HL-60/S4 (cell line): ENCODE measurements around the gene CTNNB1.

Source experiments
- in situ Hi-C: fragments of 300-500 bp; cut with MboI; formaldehyde crosslinking; loops from 2 replicates; pipeline ENCODE4 v1.14.3; 2022; ENCODE audit warnings: low sequenced_read_pairs

The CTNNB1 gene

DNA sequence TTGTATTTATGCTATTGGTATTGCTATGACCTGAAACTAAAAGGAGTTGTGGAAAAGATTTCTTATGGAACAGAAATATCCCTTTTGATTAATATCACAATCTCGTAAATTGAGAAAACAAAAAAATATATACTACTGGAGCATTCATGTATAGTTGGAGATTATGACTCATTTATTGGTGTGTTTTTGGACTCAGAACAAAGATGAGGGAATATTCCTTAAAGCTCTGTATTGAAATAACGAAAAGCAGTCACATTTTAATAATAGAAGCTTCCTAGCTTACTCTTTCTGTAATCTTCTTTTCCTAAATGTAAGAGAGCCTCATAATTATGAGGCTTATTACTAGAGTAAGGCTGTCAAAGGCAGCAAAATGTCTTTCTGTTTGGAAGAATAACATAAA is 14.3 kb downstream of the CTNNB1 start:
- in situ Hi-C loops: no loop called here

DNA sequence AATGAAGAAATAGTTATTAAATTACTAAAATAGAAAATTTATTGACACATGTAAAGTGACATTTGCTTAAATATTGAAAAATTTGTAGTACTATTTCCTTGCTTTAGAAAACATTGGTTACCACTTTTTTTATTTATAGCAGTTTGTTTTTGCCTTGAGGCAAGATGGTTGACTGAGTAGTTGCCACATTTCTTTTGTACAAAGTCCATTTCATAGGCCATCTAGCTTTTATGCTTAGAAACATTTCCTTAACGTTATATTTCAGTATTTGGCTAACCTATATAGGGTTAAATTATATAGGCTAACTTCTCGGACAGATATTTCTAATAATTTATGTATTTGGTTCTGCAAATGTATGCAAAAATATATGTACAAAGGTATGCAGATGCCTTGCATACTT is 17.1 kb downstream of the CTNNB1 start:
- in situ Hi-C loops: no loop called here

DNA sequence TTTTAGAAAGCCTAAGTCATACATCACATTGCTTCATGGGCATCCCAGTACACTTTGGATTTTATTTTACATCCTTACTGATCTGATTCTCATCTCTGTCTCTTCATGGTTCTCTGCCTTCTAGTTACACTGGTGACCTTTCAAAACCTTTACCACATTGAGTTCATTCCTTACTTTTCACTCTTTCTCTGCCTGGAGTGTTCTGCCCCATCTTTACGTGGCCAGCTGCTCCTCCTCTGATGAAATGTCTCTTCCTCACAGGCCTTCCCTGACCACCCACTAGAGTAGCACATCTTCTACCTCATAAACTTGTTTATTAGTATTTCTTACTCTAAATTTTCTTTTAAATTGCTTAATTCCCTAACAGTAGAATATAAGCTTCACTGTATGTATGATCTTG is 17.7 kb downstream of the CTNNB1 start:
- in situ Hi-C loops: no loop called here

DNA sequence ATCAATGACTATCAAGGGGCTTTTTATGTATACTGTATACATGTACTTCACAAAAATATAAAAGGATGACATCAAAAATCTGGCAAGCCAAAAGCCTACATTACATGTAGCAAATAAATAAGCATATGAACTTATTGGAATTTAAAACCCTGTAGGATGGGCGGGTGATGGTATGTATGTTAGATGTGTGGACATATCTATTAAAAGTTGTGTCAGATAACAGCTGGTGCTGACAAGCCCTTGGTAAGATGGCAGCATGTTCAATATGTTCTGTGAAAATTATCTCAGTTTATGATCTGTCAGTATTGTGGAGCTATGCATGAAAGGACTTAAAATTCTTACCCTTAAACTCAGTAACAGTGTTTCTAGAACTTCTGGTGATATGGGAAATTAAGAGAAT is 20.1 kb downstream of the CTNNB1 start:
- in situ Hi-C loops: no loop called here

DNA sequence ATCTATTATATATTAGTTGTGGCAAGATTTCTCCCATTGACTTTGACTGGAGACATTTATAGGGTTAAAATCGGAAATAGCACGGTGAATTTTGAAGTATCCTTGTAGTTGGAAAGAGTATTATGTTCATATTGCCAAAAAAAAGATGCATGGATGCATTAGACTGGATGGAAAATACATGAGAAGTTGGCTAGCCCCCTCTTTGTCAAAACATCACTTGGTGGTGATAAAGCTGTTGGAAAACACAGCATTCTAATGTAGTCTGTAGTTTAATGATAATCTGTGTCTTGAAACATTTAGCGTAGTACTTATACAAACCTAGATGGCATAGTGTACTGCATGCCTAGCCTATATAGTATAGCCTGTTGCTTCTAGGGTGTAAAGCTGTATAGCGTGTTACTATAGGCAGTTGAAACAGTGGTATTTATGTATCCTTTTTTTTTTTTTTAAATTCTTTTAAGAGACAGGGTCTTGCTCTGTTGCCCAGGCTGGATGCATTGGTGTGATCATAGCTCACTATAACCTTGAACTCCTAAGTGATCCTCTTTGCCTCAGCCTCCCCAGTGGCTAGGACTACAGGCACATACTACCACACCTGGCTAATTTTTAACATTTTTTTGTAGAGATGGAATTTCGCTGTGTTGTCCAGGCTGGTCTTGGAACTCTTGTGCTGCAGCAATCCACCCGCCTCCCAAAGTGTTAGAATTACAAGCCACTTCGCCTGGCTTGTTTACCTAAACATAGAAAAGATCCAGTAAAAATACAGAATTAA is 21.8 kb downstream of the CTNNB1 start:
- in situ Hi-C loops: no loop called here

DNA sequence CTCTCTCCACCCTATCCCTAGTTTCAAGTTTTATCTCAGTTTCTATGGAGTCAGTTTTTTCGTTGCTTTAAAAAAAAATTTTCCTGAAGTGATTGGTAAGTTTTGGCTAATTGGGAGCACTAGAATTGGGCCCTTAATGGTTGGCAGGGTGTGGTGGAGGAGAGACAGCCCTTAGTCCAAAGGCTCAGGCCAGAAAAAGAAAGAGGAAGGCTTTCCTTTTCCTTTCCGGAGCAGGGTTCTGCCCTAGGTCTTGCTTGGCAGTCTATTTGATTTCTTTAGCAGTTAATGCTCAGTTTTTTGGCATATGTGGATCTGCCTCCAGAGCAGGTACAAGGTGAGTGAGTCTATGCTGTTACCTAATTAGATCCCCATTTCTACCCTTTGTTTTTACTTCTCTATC is 22.7 kb downstream of the CTNNB1 start:
- in situ Hi-C loops: no loop called here

DNA sequence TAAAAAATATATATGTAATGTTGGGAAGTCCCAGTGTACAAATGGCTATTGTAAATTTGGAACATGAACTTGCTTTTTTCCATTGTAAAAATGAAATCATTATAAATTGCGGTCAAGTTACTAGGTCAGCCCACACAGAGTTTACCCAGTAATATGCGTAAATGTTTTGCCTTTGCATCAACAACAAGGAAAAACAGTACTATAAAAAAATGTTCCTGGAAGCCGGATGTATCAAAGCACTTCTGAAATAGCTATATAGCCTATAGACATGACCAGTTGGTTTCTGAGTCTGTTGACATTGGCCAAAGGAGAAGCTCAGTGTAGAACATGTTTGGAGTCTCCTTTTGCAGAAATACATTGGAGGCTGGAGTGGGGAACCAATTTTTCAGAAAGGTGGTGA is 23.2 kb downstream of the CTNNB1 start:
- in situ Hi-C loops: no loop called here

DNA sequence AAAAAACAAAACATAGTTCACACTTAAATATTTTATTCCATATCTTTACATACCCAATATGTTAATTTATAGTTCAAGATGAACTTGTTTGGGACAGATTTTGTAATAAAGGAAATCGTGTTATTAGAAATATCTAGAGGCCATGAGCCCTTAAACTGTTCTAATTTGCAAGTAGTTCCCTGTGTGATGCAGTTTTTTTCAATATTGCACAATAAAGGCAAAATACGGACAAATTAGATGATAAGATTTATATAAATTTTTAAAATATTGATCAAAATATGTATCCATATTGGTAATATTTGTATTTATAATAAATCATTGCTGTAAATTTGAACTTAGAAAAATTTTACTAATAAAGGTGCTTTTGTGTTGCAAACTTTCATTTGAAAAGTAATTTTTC is 23.8 kb downstream of the CTNNB1 start:
- in situ Hi-C loops: no loop called here

DNA sequence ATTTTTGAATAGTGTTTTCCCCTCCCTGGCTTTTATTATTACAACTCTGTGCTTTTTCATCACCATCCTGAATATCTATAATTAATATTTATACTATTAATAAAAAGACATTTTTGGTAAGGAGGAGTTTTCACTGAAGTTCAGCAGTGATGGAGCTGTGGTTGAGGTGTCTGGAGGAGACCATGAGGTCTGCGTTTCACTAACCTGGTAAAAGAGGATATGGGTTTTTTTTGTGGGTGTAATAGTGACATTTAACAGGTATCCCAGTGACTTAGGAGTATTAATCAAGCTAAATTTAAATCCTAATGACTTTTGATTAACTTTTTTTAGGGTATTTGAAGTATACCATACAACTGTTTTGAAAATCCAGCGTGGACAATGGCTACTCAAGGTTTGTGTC is 24.4 kb downstream of the CTNNB1 start:
- in situ Hi-C loops: no loop called here

DNA sequence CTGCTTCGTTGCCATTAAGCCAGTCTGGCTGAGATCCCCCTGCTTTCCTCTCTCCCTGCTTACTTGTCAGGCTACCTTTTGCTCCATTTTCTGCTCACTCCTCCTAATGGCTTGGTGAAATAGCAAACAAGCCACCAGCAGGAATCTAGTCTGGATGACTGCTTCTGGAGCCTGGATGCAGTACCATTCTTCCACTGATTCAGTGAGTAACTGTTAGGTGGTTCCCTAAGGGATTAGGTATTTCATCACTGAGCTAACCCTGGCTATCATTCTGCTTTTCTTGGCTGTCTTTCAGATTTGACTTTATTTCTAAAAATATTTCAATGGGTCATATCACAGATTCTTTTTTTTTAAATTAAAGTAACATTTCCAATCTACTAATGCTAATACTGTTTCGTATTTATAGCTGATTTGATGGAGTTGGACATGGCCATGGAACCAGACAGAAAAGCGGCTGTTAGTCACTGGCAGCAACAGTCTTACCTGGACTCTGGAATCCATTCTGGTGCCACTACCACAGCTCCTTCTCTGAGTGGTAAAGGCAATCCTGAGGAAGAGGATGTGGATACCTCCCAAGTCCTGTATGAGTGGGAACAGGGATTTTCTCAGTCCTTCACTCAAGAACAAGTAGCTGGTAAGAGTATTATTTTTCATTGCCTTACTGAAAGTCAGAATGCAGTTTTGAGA is 25.0 kb downstream of the CTNNB1 start:
- in situ Hi-C loops: no loop called here

DNA sequence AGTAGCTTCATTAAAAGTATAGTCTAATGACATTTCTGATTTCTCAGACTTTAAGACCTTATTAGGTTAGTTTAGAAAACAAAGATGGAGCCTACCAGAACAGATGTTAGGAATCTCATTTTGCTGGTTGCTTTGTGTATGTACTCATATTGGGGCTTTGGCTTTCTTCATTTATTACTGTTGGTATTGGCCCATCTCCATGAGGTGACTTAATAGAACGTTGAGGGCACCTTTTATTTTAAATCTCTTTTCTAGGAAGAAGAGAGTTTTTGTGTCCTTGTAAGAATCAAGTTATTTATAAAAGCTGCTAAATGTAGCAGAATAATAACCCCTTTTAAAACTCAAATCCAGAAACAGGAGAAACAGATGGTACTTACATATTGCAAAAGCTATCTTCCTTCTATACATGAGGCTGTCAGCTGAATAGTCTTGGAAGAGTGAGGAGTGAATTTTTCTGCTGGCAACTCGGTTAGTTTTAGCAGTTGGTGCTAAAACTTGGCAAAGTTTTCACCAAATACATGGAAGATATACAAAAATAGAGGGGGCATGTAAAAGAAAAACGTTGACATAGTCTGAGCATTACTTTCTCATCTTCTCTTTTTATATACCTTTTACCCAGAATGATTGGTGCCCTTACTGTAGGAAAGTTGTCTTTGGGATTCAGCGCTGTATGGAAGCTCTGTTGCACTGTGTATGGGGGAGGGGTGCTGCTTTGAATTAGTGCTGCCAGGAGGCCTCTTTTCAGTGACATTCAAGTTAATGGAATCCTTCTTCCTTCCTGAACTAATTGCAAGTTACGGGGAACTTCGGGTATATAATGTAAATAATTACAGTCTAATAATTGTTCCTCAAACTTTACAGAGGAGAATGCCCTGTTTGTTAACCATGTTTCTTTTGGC is 35.8 kb downstream of the CTNNB1 start:
- in situ Hi-C loops: no loop called here

DNA sequence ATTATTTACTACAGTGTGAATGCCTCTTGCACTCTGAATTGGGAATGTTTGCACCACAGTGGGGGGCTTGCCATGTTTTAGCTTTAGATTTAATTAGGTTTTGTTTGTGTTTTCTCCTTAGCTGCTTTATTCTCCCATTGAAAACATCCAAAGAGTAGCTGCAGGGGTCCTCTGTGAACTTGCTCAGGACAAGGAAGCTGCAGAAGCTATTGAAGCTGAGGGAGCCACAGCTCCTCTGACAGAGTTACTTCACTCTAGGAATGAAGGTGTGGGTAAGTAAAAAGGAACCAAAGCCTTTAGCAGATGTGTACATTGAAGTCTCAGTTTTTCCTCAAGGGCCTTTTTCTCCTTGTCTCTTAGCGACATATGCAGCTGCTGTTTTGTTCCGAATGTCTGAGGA is 36.9 kb downstream of the CTNNB1 start:
- in situ Hi-C loops: no loop called here

DNA sequence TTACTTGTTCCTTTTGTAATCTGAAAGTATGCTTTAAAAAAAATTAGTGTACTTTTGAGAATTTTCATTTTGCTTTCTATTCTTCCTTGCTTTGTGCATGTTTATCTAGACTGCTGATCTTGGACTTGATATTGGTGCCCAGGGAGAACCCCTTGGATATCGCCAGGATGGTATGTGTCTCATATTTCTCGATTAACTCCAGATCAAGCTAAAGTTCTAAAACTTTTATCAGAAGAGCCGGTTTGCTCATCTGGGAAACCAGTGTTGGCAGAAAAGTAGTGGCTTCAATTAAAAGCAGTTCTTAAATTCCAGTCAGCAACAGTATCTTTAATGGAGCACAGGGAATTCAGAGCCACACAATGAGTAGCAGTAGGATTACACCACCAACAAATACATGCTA is 38.6 kb downstream of the CTNNB1 start:
- in situ Hi-C loops: no loop called here

DNA sequence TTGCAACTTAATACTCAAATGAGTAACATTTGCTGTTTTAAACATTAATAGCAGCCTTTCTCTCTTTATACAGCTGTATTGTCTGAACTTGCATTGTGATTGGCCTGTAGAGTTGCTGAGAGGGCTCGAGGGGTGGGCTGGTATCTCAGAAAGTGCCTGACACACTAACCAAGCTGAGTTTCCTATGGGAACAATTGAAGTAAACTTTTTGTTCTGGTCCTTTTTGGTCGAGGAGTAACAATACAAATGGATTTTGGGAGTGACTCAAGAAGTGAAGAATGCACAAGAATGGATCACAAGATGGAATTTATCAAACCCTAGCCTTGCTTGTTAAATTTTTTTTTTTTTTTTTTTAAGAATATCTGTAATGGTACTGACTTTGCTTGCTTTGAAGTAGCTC is 40.3 kb downstream of the CTNNB1 start:
- in situ Hi-C loops: no loop called here

DNA sequence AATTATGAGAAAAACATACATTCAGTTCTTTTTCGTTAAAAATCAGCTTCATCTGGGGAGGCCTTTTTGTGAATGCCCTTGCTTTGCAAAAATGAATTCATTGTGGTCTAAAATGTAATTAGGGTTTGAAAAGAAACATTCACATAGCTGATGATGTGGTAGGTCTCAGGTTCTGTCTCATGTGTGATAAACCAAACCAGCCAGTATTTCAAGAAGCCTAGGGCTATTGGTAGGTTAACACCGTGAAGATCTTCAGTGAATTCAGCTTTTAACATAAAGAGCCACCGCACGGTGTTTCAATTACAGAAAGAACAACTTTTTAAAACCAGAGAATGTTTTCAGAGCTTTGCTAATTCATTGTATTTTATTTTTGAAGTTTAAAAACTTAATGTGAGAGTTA is 41.9 kb downstream of the CTNNB1 start:
- in situ Hi-C loops: no loop called here

DNA sequence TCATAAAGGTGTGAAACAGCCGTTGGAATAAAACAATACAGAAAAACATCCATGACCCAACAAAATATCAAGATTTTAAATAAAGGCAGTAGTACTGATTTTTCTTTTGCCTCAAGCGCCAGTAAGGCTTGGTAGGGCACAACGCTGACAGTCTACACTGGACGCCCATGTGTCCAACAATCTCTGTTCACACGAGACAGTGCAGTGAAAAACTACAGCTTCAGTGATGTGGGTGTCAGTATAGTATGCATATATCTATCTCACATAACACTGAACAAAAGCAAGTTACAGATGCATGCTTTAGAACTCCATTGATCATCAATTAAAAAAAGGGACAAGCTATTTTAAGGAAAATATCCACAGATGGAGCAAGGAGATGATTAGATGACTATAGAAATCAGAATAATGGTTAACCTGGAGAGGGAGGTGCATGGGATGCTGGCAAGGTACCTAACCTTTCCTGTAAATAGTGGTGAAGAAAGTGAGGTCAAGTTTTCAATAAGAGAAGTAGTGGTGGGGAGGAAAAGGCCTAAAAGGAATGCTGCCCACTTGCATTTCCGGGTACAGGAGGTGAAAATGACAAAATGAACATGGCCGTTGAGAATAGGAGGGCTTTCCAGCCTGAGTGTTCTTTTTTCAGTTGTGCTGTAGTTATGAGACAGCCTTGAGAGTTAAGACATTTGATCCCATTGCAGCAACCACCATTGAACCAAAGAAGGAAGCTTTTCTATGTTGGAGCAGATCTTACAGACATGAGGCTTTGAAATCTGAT is 42.7 kb downstream of the CTNNB1 start:
- in situ Hi-C loops: no loop called here

DNA sequence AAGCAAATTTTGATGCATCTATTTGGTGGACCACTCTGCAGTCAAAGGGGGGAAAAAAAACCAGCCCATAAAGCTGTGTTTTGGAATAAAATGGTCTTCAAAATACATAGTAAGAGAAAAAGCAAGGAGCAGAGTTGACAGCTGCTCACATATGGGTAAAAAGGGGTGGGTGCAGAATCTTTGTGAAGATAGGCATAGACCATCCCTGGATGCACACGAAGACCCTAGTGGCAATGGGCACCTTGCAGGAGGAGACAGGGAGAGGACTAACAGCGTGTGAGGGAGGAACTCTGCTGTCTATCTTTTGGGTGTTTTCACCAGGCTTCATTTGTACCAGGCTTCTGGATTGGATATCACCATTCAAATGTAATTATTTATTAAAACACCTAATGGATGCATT is 43.9 kb downstream of the CTNNB1 start:
- in situ Hi-C loops: no loop called here

DNA sequence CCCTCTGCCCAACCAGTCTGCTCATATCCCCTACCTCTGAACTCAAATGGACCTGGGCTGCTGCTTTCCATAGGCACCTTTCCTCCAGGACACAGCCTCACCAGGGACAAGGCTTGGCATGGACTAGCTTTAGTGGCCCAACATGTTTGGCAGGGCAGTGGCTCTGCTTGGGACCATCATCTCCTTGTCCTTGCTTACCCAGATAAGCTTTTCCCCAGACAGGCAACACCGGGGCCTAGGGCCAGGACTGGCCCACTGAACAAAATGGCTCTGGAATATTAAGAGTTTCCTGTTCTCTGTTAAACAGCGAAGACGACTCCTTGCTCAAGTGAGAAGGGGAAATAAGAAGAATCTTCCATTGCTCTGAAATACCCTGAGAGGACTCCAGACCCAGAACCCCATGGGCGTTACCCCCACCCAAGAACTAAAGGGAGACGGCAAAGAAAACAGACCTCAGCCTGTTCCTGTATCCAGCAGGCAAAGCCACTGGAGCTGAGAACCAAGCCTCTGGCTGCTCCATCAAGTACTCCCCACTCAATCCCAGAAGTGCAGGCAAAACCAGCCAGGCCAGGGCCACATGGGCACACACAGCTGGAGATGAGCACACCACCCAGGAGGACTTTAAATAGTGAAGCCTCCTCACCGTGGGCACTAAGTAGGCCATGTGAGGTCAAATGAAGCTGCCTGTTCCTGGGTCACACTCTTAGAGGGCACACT is 45.5 kb downstream of the CTNNB1 start:
- in situ Hi-C loops: no loop called here

DNA sequence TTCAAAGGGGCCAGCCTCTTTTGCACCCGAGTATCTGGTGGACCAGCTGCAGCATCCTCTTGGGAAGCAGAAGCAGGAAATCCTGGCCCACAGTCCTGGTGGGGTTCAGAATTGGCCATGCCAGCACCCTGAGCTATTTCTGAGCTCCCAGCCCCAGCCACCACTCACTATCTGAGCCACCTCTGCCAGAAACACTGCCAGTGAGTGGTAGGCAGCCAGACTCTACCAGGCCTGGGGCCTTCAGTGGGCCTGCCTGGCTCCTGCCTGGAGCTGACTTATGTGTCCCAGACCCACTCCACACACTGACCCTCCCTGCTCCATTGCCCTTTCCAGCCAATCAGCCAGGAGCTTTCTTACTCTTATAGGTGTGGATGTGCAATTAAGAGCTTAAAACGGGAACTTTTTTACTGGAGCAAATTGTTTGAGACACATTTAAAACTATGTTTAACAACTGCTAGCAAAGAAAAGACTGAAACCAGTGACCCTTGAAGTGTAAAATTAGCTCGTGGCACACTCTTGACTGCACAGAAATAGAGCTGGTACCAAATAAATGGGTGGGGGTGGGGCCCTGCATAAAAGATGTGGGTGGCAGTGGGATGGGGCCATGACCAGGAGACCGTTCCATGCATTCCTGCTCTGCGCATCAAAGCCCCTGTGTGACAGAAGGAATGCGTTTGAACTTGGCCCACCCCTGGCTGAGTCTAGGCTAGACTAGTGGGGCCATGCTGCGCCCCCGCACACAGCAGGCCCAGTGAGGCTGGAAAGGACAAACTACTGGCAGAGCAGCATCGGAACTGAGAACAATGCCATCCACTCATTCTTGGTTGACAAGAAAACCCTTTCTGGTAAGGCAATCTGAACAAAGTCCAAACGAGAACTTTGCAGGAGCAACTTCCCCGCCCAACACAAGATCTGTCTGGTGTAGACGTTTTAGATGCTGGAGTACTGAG is 48.0 kb downstream of the CTNNB1 start:
- in situ Hi-C loops: no loop called here
